ENCODE measurements around the gene ZBTB17.
A peak's percentile ranks its signal among the peaks of the same experiment; 100 is the strongest.
"Not testable (repeated sequence)": the region's sequence is repeated elsewhere in the genome, so short reads cannot be mapped to it uniquely, and the experiment has no call there.

Gene ZBTB17

DNA sequence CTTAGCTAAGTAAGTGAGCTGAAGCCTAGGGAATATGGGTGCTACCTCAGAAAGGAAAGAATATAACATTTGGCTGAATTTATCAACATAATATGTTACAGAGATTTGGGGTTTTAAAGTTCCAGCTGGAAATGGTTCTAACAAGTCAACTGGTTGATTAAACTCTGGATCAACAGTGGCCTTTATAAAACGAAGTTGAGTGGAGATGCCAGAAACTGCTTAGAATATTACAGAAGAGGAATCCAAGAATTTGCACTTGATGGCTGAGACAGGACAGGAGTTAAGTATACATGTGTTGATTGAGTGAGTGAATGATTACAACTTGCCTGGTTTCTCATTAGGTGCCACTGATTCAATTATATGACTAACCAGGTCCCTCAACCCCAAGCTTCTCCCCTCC is 7.4 kb upstream of the ZBTB17 start:
- no peak overlapping the region for H3K4me3 ChIP-seq (ENCODE audit: low read depth, low read length)
- TF ChIP-seq, protein P1, sequence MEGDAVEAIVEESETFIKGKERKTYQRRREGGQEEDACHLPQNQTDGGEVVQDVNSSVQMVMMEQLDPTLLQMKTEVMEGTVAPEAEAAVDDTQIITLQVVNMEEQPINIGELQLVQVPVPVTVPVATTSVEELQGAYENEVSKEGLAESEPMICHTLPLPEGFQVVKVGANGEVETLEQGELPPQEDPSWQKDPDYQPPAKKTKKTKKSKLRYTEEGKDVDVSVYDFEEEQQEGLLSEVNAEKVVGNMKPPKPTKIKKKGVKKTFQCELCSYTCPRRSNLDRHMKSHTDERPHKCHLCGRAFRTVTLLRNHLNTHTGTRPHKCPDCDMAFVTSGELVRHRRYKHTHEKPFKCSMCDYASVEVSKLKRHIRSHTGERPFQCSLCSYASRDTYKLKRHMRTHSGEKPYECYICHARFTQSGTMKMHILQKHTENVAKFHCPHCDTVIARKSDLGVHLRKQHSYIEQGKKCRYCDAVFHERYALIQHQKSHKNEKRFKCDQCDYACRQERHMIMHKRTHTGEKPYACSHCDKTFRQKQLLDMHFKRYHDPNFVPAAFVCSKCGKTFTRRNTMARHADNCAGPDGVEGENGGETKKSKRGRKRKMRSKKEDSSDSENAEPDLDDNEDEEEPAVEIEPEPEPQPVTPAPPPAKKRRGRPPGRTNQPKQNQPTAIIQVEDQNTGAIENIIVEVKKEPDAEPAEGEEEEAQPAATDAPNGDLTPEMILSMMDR (IDR thresholded peaks at IDR 0.05; ENCODE audit: insufficient read depth, low read depth, low read length, missing control alignments), result no peak
- DNase-seq (ENCODE audit: low read depth), result no peak

DNA sequence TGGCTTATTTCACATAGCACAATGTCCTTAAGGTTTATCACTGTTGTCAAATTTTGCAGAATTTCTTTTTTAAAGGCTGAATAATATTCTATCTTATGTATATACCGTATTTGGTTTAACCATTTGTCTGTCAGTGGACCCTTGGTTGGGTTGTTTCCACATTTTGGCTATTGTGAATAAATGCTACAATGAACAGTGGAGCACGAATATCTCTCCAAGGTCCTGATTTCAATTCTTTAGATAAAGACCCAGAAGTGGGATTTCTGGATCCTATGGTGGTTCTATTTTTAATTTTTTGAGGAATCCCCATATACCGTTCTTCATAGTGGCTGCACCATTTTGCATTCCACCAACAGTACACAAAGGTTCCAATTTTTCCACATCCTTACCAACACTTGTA is 5.8 kb upstream of the ZBTB17 start:
- DNase-seq (ENCODE audit: low read depth), result no peak
- TF ChIP-seq, protein P1 (IDR thresholded peaks at IDR 0.05; ENCODE audit: insufficient read depth, low read depth, low read length, missing control alignments), result no peak
- H3K4me3 ChIP-seq (ENCODE audit: low read depth, low read length), result no peak overlapping the region

DNA sequence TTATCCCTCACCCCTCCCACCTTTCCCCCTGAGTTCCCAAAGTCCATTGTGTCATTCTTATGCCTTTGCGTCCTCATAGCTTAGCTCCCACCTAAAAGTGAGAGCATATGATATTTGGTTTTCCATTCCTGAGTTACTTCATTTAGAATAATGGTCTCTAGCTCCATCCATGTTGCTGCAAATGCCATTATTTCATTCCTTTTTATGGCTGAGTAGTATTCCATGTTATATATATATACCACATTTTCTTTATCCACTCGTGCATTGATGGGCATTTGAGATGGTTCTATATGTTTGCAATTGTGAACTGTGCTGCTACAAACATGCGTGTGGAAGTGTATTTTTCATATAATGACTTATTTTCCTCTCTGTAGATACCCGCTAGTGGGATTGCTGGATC is 2.0 kb upstream of the ZBTB17 start:
- DNase-seq (ENCODE audit: low read depth); H3K4me3 ChIP-seq (ENCODE audit: low read depth, low read length): not testable (repeated sequence)

DNA sequence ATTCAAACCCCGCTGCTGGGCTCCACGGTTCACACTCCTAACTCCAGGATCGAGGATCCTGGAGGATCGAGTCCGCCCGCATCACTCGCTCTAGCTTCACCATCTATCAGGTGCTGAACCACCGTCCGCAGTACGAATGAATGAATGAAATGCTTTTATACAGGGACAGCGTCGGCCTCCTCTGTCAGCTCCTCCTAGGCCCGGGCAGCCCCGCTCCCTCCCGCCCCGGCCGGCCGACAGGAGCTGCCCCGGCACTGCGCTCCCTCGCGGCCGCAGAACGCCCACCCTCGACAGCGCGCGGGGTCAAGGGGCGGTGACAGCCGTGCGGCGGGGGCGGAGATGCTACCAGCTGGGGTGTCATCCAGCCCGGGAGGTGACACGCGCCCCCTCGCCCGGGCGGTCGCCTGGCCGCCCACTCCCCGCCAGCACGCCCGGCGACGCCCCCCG is 520 bp downstream of the ZBTB17 start:
- TF ChIP-seq, protein P1 (IDR thresholded peaks at IDR 0.05; ENCODE audit: insufficient read depth, low read depth, low read length, missing control alignments), result no peak
- peak; percentile 83 for DNase-seq (ENCODE audit: low read depth)

DNA sequence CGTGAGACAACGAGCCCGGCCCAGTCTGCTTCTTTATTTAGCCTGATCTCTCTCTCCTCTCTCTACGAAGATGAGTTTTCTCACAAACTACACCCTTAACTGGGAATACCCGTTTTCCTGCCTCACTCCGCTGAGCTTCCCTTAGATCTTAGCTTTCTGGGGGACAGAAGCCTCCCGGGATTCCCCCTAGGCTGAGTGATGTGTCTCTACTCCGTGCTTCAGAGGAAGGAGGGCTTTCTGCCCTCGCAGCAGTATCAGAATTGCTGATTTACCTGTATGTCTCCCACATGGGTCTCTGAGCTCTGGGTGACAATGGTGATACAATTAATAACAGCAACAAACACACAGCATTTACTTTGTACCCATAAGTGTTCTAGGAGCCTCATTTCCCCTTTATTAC is 1.0 kb downstream of the ZBTB17 start:
- TF ChIP-seq, protein P1 (IDR thresholded peaks at IDR 0.05; ENCODE audit: insufficient read depth, low read depth, low read length, missing control alignments), result no peak
- DNase-seq (ENCODE audit: low read depth), result peak; percentile 80
- peak overlapping the region; percentile 73 for H3K4me3 ChIP-seq (ENCODE audit: low read depth, low read length)

More for the DNA sequence above, 520 bp downstream of the ZBTB17 start:
- H3K4me3 ChIP-seq (ENCODE audit: low read depth, low read length), result peak overlapping the region; percentile 73

DNA sequence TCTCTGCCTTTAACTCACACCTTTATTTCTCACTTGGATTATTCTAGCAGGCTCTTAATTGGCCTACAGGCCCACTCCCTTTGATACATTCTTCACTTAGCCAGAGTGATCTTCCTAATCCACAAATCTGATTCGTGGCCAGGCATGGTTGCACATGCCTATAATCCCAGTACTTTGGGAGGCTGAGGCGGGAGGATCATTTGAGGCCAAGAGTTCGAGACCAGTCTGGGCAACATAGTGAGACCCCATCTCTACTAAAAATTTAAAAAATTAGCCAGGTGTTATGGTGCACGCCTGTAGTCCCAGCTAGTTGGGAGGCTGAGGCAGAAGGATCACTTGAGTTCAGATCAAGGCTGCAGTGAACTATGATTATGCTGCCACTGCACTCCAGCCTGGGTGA is 2.1 kb downstream of the ZBTB17 start:
- DNase-seq (ENCODE audit: low read depth), result no peak
- H3K4me3 ChIP-seq (ENCODE audit: low read depth, low read length), result peak overlapping the region; percentile 73; the same call in 1 of the 2 replicates
- TF ChIP-seq, protein P1 (IDR thresholded peaks at IDR 0.05; ENCODE audit: insufficient read depth, low read depth, low read length, missing control alignments), result no peak

DNA sequence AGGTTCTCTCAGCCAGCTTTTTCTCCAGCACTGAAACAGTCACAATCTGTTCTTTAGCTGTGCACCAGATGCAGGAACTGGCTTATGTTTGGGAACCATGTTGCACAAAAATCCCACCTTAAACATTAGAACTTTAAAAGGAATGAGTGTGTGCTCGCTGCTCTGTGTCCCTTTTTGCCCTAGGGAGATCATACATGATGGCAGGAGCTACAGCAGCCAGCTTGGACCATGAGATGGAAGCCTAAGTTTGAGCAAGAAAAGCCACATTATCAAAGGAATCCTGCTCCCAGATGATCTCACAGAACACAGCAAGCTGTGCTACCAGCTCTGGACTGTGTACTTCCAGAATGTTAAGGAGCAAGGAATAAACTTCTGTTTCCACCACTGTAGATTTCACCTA is 3.5 kb downstream of the ZBTB17 start:
- TF ChIP-seq, protein P1 (IDR thresholded peaks at IDR 0.05; ENCODE audit: insufficient read depth, low read depth, low read length, missing control alignments), result no peak
- no peak for DNase-seq (ENCODE audit: low read depth)

More for the DNA sequence above, 3.5 kb downstream of the ZBTB17 start:
- no peak overlapping the region for H3K4me3 ChIP-seq (ENCODE audit: low read depth, low read length)
